Activated T-helper 17 cell treated with anti-CD3 and anti-CD28 coated beads, Interleukin-2, amount 50 U/mL, for 72 hours (primary cell): ENCODE data around the gene SLC22A16. TPM values are rescaled to one million over a fixed set of nuclear protein-coding genes. Genes with fewer than 3 reads are reported as not detected.

ENCODE experiments used
- ATAC-seq: fragments of 150-1000 bp; cut with Tn5 transposase; replicated peaks from 2 replicates; pipeline ENCODE4 v1.10.0; 2021; ENCODE audit warnings: mild to moderate bottlenecking, moderate library complexity
- H3K27ac Mint-ChIP-seq: one replicate; pipeline ENCODE4 v1.8.0; 2022; ENCODE audit warnings: mixed read lengths
- H3K27me3 Mint-ChIP-seq: one replicate; pipeline ENCODE4 v1.8.0; 2022; ENCODE audit warnings: mixed read lengths
- H3K36me3 Mint-ChIP-seq: one replicate; pipeline ENCODE4 v1.8.0; 2022; ENCODE audit warnings: low read depth, mild to moderate bottlenecking, mixed read lengths
- H3K4me1 Mint-ChIP-seq: one replicate; pipeline ENCODE4 v1.8.0; 2022; ENCODE audit warnings: mixed read lengths
- H3K4me3 Mint-ChIP-seq: one replicate; pipeline ENCODE4 v1.8.0; 2022; ENCODE audit warnings: mild to moderate bottlenecking, mixed read lengths
- H3K9me3 Mint-ChIP-seq: one replicate; pipeline ENCODE4 v1.8.0; 2022; ENCODE audit warnings: mixed read lengths
- total RNA-seq, 2 donors: library from RNA; stranded (reverse); gene quantifications; one replicate each; pipeline ENCODE4 v1.2.3, GENCODE V29; 2022

Gene SLC22A16
- total RNA-seq, 2 donors from 2014 or later: not detected

DNA sequence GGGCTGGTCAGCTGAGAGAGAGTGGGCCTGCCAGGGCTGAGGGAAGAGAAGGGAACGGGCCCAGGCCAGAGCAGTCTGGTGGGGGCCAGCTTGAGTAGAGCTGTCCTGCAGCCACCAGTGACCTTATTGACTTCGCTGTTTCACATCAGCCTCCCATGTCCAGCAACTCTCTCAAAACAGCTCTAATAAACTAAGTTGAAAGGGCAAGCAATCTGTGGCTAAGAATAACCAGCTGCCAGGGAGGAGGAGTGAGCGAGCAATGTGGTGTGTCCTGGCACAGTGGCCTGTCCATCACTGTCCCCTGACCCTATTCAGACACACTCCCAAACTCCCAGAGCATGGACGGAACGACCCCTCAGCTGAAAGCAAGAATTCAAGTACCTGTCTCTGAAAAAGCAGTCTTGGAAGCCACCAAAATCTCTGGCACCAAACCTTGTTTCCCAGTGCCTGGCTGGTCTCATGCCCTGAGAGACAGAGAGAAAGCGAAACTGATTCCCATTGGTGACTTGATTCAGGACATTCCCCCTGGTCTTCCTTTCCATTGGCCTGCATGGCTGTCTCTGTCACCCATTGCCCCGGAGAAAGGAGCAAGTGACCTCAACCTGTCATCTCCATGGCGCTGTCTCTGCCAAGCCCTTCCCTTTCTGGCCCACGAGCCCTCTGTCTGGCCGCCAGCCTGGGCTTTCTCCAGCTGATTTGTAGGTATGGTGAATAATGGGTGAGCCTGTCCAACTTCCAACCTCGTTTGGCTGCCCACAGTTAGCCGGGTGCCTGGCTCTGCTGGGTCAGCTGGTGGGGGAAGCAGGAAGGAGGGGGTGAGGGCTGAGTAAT lies 61.1 kb downstream of the SLC22A16 start, which contains the start of gene DDO:
DDO (minus strand) TSS at position 490 of the 831 bp plus-strand sequence. CDS start 2,113 bp downstream, outside the sequence.
- no peaks in the 10 kb centered on the region for H3K4me1 Mint-ChIP-seq
- H3K27me3 Mint-ChIP-seq: peaks cover 9% of the 10 kb centered on the region
- no peak within 1 kb of the TSS for H3K27ac Mint-ChIP-seq
- H3K36me3 Mint-ChIP-seq: no peaks in the 10 kb centered on the region
- H3K9me3 Mint-ChIP-seq: no peaks in the 10 kb centered on the region
- ATAC-seq: no peak
- no peak within 1 kb of the TSS for H3K4me3 Mint-ChIP-seq

- no peaks in the 10 kb centered on the region for H3K4me1 Mint-ChIP-seq
- peaks cover 5% of the 10 kb centered on the region for H3K27me3 Mint-ChIP-seq
- H3K36me3 Mint-ChIP-seq: no peaks in the 10 kb centered on the region
- ATAC-seq: no peak
- no peaks in the 10 kb centered on the region for H3K9me3 Mint-ChIP-seq
- no peak overlapping the region for H3K4me3 Mint-ChIP-seq
- H3K27ac Mint-ChIP-seq: no peak overlapping the region
Measured at GRCh38 chr6:110414669-110415068, 61.7 kb downstream of the SLC22A16 start.

DNA sequence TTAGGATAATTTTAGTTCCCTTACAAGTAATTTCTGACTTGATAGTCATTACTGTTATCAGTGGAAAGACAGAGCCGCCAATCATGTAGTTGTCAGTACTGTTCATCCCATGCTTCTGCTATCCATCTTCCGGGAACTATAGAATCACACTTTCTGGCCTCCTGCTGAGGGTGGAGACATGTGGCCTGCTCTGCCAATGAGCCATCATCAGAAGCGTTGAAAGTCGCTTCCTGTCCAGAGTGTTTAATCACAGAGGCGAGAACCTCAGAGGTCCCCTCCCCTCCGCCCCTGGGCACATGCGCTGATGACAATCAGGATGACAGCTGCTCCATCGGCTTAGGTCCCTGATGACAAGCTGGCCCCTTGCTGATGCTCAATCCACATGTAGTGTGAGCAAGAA lies 64.1 kb downstream of the SLC22A16 start:
- Mint-ChIP-seq H3K4me3 (no peak overlapping the region), H3K27ac (no peak overlapping the region), H3K4me1 (no peaks in the 10 kb centered on the region), H3K27me3 (no peaks in the 10 kb centered on the region), H3K9me3 (no peaks in the 10 kb centered on the region), H3K36me3 (no peaks in the 10 kb centered on the region)
- no peak for ATAC-seq

- Mint-ChIP-seq H3K36me3 (no peaks in the 10 kb centered on the region), H3K27ac (no peak overlapping the region), H3K9me3 (no peaks in the 10 kb centered on the region), H3K4me1 (no peaks in the 10 kb centered on the region), H3K4me3 (no peak overlapping the region), H3K27me3 (no peaks in the 10 kb centered on the region)
- ATAC-seq: no peak
Measured at GRCh38 chr6:110410511-110410910, 65.9 kb downstream of the SLC22A16 start.

DNA sequence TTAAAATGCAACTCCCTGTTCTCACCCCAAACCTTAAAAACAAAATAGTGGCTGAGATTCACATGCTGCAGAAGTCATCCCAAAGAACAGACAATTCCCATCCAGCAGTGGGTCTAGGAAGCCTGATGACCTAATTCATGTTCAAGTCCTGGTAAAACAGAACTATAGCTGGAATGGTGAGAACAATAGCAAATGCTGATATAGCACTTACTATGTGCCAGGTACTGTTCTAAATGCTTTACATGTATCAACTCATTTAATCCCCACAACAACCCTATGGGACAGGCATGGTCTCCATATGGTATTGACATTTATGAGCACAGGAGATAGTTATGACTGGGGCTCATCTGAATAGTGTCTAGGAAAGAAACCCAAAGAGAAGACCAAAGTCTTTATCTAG lies 66.6 kb downstream of the SLC22A16 start:
- no peaks in the 10 kb centered on the region for H3K4me1 Mint-ChIP-seq
- ATAC-seq: no peak

GRCh38 chr6:110408901-110409300 lies 67.5 kb downstream of the SLC22A16 start:
- ATAC-seq: no peak
- no peak overlapping the region for H3K27ac Mint-ChIP-seq
- H3K36me3 Mint-ChIP-seq: no peaks in the 10 kb centered on the region
- no peaks in the 10 kb centered on the region for H3K4me1 Mint-ChIP-seq
- H3K27me3 Mint-ChIP-seq: no peaks in the 10 kb centered on the region
- no peaks in the 10 kb centered on the region for H3K9me3 Mint-ChIP-seq
- no peak overlapping the region for H3K4me3 Mint-ChIP-seq

More for the DNA sequence above, 66.6 kb downstream of the SLC22A16 start:
- Mint-ChIP-seq H3K27ac (no peak overlapping the region), H3K27me3 (no peaks in the 10 kb centered on the region), H3K9me3 (no peaks in the 10 kb centered on the region), H3K36me3 (no peaks in the 10 kb centered on the region), H3K4me3 (no peak overlapping the region)

DNA sequence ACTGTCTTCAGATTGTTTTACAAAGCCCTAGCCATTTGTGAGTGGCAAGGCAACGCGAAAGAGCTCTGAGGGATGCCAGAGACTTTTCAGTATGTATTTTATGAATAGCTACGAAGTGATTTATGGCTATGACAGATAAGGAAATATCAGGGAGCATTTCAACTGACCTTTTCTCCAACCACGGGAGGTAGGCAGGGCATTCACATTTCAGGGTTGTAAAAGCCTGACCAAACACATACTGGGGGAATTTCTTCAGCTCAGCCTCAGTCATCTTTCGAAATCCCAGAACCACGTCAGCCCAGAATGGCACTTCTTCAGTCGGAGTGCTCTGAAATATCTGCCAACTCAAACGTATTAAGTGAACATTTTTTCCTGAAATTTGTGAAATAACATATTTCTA lies 71.8 kb downstream of the SLC22A16 start:
- Mint-ChIP-seq H3K4me1 (no peaks in the 10 kb centered on the region), H3K27ac (no peak overlapping the region), H3K4me3 (no peak overlapping the region), H3K9me3 (no peaks in the 10 kb centered on the region), H3K27me3 (peaks cover 4% of the 10 kb centered on the region), H3K36me3 (no peaks in the 10 kb centered on the region)
- ATAC-seq: no peak

- Mint-ChIP-seq H3K27ac (no peak overlapping the region), H3K36me3 (no peaks in the 10 kb centered on the region), H3K27me3 (peaks cover 12% of the 10 kb centered on the region), H3K4me3 (no peak overlapping the region), H3K9me3 (no peaks in the 10 kb centered on the region), H3K4me1 (no peaks in the 10 kb centered on the region)
- ATAC-seq: no peak
Measured at GRCh38 chr6:110401585-110402176, 74.7 kb downstream of the SLC22A16 start.

GRCh38 chr6:110400208-110400607 lies 76.2 kb downstream of the SLC22A16 start:
- peaks cover 12% of the 10 kb centered on the region for H3K27me3 Mint-ChIP-seq
- H3K36me3 Mint-ChIP-seq: no peaks in the 10 kb centered on the region
- ATAC-seq: no peak
- H3K4me3 Mint-ChIP-seq: peak overlapping the region; percentile 31
- no peaks in the 10 kb centered on the region for H3K9me3 Mint-ChIP-seq
- no peaks in the 10 kb centered on the region for H3K4me1 Mint-ChIP-seq
- no peak overlapping the region for H3K27ac Mint-ChIP-seq

DNA sequence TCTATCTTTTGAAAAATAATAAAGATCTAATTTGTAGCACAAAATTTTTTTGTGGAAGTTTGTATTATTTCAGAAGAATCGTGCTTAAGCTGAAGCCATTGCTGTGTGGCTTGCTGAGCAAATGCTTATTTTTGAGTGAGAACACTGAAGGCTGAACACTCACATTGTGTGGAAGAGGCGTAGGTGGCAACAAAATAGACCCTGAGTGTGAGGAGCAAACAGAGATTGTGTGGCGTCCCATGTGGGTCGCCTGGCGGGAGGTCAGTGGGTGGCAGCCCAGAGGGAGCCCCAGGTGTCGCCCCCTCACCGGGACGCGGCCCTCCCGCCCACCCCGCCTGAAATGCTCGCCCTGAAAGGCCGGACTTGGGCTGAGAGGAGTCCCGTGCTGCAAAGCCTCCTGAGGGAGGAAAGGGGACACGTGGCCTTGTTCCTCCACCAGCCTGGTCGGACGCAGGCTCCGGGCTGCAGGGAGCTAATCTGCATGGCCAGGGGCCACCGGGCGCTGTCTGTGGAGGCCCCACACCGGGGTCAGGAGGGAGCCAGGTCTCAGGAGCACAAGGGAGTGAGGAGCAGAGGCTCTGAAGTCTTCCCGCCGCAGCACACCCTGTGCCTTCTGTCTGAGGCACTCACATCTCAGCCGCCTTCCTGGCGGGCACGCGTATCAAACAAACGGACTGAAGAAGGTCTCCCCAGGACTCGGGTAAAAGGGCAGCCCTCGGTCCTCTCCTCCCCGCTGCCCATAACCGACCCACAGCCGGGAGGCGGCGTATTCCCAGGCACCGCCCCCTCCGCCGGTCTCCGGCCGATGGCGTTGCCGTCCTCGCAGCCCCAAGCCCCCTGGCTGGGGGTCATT lies 77.0 kb downstream of the SLC22A16 start:
- H3K4me3 Mint-ChIP-seq: peak overlapping the region; percentile 31
- H3K36me3 Mint-ChIP-seq: no peaks in the 10 kb centered on the region
- H3K27me3 Mint-ChIP-seq: peaks cover 12% of the 10 kb centered on the region
- no peak overlapping the region for H3K27ac Mint-ChIP-seq
- no peaks in the 10 kb centered on the region for H3K9me3 Mint-ChIP-seq
- H3K4me1 Mint-ChIP-seq: no peaks in the 10 kb centered on the region
- no peak for ATAC-seq

- no peaks in the 10 kb centered on the region for H3K9me3 Mint-ChIP-seq
- H3K36me3 Mint-ChIP-seq: no peaks in the 10 kb centered on the region
- H3K4me1 Mint-ChIP-seq: no peaks in the 10 kb centered on the region
- H3K27me3 Mint-ChIP-seq: peaks cover 12% of the 10 kb centered on the region
- ATAC-seq: no peak
- H3K27ac Mint-ChIP-seq: no peak overlapping the region
- no peak overlapping the region for H3K4me3 Mint-ChIP-seq
Measured at GRCh38 chr6:110398778-110399177, 77.6 kb downstream of the SLC22A16 start.

DNA sequence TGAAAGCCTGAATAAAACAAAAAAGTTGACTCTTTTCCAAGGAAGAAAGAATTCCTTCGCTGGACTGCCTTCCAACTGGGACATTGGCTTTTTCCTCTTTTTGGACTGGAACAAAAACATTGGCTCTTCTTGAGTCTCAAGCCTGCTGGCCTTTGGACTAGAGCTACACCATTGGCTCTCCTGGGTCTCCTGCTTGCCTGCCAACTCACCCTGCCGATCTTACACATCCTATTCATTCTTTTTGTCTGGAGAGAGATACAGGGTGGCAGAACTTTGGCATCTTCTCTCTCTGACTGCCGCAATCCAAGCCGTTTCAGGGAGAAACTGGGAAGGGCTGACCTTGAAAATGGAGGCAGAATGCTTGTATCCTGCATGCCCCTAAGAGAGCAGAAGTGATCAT lies 81.2 kb downstream of the SLC22A16 start:
- Mint-ChIP-seq H3K27me3 (peaks cover 7% of the 10 kb centered on the region), H3K4me1 (no peaks in the 10 kb centered on the region), H3K27ac (no peak overlapping the region), H3K36me3 (no peaks in the 10 kb centered on the region), H3K4me3 (no peak overlapping the region), H3K9me3 (no peaks in the 10 kb centered on the region)
- ATAC-seq: no peak

GRCh38 chr6:110394409-110394808 lies 82.0 kb downstream of the SLC22A16 start:
- no peaks in the 10 kb centered on the region for H3K9me3 Mint-ChIP-seq
- no peaks in the 10 kb centered on the region for H3K36me3 Mint-ChIP-seq
- peaks cover 7% of the 10 kb centered on the region for H3K27me3 Mint-ChIP-seq
- H3K27ac Mint-ChIP-seq: no peak overlapping the region
- H3K4me1 Mint-ChIP-seq: no peaks in the 10 kb centered on the region
- no peak for ATAC-seq
- no peak overlapping the region for H3K4me3 Mint-ChIP-seq

GRCh38 chr6:110392727-110393126 lies 83.7 kb downstream of the SLC22A16 start:
- no peaks in the 10 kb centered on the region for H3K9me3 Mint-ChIP-seq

More at GRCh38 chr6:110392727-110393126, 83.7 kb downstream of the SLC22A16 start:
- Mint-ChIP-seq H3K27me3 (no peaks in the 10 kb centered on the region), H3K27ac (no peak overlapping the region), H3K4me3 (no peak overlapping the region), H3K36me3 (no peaks in the 10 kb centered on the region), H3K4me1 (no peaks in the 10 kb centered on the region)
- no peak for ATAC-seq
